ENCODE measurements around the gene RASAL1. TPM values are rescaled to one million over a fixed set of nuclear protein-coding genes. Genes with fewer than 3 reads are reported as not detected.

RASAL1 gene
- total and polyA plus RNA-seq, 2 donors (not counting 1 experiment from before 2014, with no cell fraction given) = 0.10 to 11.0 TPM

- Histone ChIP-seq H4K20me1 (ENCODE audit: control insufficient read depth, insufficient read depth, low read length, poor library complexity, severe bottlenecking) (peaks cover 38% of the 10 kb centered on the region), H3K27ac (ENCODE audit: low read length in 2 of 2) (no peak overlapping the region), H3K4me3 (ENCODE audit: control extremely low read depth in 1 of 5, extremely low read depth in 1 of 5, insufficient read depth in 1 of 5, low read depth in 2 of 5, low read length in 4 of 5) (no peak overlapping the region), H3K4me2 (replicated peaks; ENCODE audit: low read depth, low read length, poor library complexity, severe bottlenecking) (no peak overlapping the region), H3K9me3 (ENCODE audit: control extremely low read depth in 1 of 3, control insufficient read depth in 2 of 3, insufficient read depth in 1 of 3, low read length in 2 of 3) (no peaks in the 10 kb centered on the region), H3K4me1 (ENCODE audit: control insufficient read depth in 2 of 2, insufficient read depth in 2 of 2, low read length in 2 of 2) (peaks cover 15 to 20% of the 10 kb centered on the region in 2 donors), H3K36me3 (replicated peaks in 1 of 2; ENCODE audit: control extremely low read depth in 1 of 2, control insufficient read depth in 1 of 2, extremely low read depth in 1 of 2, insufficient read depth in 2 of 2, low read length in 1 of 2) (peaks cover 0 to 49% of the 10 kb centered on the region in 2 experiments), H3K9ac (ENCODE audit: low read length) (no peak overlapping the region), H3K79me2 (ENCODE audit: control insufficient read depth, insufficient read depth, low read length) (peaks cover 6% of the 10 kb centered on the region), H3K27me3 (replicated peaks in 1 of 4; ENCODE audit: control extremely low read depth in 1 of 4, control insufficient read depth in 3 of 4, insufficient read depth in 4 of 4, low read length in 3 of 4) (peaks cover 0 to 19% (median 5%) of the 10 kb centered on the region in 4 experiments), H2AFZ (ENCODE audit: insufficient read depth, low read depth, low read length, poor library complexity, severe bottlenecking) (no peak overlapping the region)
- TF ChIP-seq CTCF (IDR thresholded peaks at IDR 0.05) = no peak
- TF ChIP-seq EZH2 (IDR thresholded peaks at IDR 0.05; ENCODE audit: borderline replicate concordance, insufficient read depth, low read depth, low read length, poor library complexity, severe bottlenecking) = no peak
- no peak overlapping the region for H3K4me3 Mint-ChIP-seq
- H3K27me3 Mint-ChIP-seq = no peaks in the 10 kb centered on the region
- no peak for DNase-seq
- 98% methylated on average over 26 of the region's 26 CpGs for WGBS (ENCODE audit: insufficient coverage)
- H3K9me3 Mint-ChIP-seq (ENCODE audit: insufficient read depth) = no peaks in the 10 kb centered on the region
- ChIA-PET CTCF (interaction anchor here (1.0 to 7.4 kb wide), 3 partner anchors 14 to 109 kb away, joined by 3 to 73 read pairs (median 4); no protein-coding TSS in a partner anchor), POLR2A (no interaction called here)
- no peak for ATAC-seq (ENCODE audit: low read depth)
- peaks cover 14% of the 10 kb centered on the region for H3K4me1 Mint-ChIP-seq
- H3K27ac Mint-ChIP-seq = no peak overlapping the region
- intact Hi-C loops (cut with micrococcal nuclease) = loop anchor here (10.0 kb wide), 1 partner anchor 254 kb away; the partner anchor contains the start of gene OAS1
Observed at GRCh38 chr12:113158439-113159203, 23.1 kb upstream of the RASAL1 start.
